ENCODE measurements around the gene PLEKHN1.
"Not testable (repeated sequence)": the region's sequence is repeated elsewhere in the genome, so short reads cannot be mapped to it uniquely, and the experiment has no call there.

PLEKHN1 gene

DNA sequence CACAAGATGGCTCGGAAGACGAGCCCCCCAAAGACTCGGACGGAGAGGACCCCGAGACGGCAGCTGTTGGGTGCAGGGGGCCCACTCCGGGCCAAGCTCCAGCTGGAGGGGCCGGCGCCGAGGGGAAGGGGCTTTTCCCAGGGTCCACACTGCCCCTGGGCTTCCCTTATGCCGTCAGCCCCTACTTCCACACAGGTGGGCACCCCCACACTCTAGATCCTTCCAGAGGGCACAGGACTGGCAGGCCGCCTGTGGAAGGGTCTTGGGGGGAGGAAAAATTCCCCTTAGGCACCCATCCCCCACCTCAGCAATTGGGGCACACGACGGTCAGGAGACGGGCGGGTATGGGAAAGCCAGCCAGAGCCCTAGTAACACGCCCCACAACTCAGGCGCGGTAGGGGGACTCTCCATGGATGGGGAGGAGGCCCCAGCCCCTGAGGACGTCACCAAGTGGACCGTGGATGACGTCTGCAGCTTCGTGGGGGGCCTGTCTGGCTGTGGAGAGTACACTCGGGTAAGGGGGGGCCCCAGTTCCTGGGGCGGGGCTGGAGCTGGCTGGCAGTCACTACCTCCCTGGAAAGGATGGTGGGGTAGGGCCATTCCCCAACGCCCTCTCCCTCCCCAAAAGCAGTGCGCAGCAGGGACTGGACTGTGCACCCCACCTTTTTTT, 23.3 kb upstream of the PLEKHN1 start:
- DNase-seq, result no peak

- DNase-seq, result no peak
These were observed 22.5 kb upstream of the PLEKHN1 start for GRCh38 chr1:943545-944340.

GRCh38 chr1:944341-945325, 21.6 kb upstream of the PLEKHN1 start:
- no peak for DNase-seq

GRCh38 chr1:945688-946556, 20.4 kb upstream of the PLEKHN1 start:
- DNase-seq, result no peak

DNA sequence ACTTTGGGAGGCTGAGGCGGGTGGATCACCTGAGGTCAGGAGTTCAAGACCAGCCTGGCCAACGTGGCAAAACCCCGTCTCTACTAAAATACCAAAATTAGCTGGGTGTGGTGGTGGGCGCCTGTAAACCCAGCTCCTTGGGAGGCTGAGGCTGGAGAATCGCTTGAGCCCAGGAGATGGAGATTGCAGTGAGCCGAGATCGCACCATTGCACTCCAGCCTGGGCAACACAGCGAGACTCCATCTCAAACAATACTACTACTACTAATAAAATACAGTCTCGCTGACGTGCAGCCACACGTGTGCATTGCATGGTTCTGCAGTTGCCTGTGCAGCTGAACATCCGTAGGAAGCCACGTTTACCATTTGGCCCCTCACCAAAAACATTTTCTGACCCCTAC, 19.5 kb upstream of the PLEKHN1 start:
- not testable (repeated sequence) for DNase-seq

- DNase-seq, result no peak
These were observed 18.3 kb upstream of the PLEKHN1 start for GRCh38 chr1:947958-948357.

GRCh38 chr1:950268-950667, 16.0 kb upstream of the PLEKHN1 start:
- no peak for DNase-seq

- DNase-seq, result no peak
These were observed 15.4 kb upstream of the PLEKHN1 start for GRCh38 chr1:950881-951280.

DNA sequence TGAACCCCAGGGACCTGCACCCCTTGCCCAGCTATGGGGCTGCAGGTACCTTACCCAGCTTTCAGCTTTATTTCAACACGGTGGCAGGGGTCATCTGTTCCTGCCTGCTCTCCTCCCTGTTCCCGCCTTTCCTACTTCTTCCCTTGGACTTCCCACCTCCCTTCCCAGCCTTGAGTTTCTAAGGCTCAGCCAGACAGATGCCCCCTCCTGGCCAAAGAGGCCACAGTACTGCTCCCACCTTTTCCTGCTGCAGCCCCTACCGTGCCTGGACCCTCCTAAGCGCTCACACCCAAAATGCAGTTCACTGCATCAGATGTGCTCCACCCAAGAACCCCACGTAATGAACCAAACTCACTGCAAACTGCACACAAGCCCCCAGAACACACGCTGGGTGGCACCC, 14.9 kb upstream of the PLEKHN1 start:
- DNase-seq, result no peak

- no peak for DNase-seq
These were observed 14.1 kb upstream of the PLEKHN1 start for GRCh38 chr1:952201-952600.

- DNase-seq, result no peak
These were observed 13.7 kb upstream of the PLEKHN1 start for GRCh38 chr1:952603-953002.

DNA sequence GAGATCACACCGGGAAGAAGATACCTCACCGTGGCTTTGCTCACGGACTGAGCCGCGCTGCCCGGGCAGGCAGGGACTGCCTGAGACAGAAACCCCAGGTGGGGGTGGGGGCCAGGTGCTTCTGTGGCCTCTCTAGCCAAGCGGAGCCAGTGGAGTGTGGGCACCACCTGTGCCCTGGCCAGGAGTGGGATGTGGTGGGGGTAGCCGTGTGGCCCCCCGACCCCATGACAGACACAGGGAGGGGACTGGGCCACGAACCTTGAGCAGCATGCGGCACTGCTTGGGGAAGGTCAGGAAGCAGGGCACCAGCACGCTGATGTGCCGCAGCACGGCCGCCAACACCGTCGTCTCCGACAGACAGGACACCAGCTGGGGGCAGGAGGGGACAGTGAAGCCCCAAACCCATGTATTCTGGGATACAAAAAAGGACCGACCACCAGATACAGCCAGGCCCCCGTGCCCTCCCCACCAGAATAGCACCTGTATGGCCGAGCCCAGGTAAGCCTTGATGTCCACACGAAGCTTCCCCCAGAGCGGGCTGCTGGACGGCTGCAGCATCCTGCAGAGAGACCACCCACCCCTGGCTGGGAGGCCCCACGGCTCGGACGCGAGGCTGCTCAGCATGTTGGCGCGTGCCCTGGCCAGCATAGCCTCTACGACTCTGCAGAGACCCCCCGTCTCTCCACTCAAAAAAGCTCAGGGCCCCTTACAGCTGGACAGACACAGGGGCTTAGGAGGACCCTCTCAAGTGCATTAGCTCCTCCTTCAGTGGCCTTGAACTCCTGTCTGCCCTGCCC, 12.6 kb upstream of the PLEKHN1 start:
- DNase-seq, result no peak

GRCh38 chr1:954927-955326, 11.4 kb upstream of the PLEKHN1 start:
- no peak for DNase-seq

- DNase-seq, result no peak
These were observed 10.8 kb upstream of the PLEKHN1 start for GRCh38 chr1:955474-955873.

GRCh38 chr1:956636-957035, 9.6 kb upstream of the PLEKHN1 start:
- DNase-seq, result no peak

DNA sequence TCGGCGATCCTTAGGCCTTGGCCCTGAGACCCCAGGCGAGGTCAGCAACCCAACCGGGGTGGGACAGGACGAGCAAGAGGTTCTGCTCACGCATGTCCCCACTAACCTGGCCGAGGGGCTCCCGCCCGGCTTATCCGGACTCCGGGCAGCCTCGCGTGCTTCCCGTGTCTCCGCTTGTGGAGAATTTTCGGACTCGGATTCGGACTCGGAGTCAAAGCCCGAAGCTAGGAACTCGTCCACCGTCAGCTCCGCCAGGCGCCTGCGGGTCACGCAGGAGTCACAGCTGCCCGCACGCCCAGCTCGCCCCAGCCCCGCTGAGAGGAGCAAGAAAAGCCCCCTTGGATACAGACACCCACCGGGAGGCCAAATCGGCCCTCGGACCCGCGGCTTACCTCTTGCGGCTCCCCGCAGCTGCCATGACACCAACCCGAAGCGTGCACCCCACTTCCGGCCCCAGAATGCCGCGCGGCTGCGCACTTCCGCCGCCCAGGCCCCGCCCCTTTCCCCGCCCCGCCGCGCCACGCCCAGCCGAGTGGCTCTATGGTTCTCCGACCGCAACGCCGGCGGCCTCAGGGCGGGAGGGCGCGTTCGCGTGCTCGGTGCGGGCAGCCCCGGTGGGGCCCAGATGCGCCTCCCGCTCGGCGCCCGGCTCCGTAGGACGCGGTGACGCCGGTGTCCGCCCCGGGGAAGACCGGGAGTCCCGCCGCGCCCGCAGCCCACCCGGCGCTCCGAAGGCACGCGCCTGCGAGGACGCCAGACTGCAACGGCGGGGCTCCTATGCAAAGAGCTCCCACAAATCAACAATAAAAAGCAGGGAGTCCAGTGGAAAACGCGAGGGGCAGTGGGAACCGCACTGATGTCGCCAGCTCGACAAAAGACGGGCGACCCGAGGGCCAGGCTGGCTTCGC, 7.2 kb upstream of the PLEKHN1 start, which contains the start of gene NOC2L:
Gene NOC2L (minus strand): TSS at position 434 of the 908 bp plus-strand sequence. CDS start 16 bp downstream, at position 418.
- DNase-seq, result peak; percentile 88

- DNase-seq, result no peak
These were observed 6.4 kb upstream of the PLEKHN1 start for GRCh38 chr1:959731-960362.

DNA sequence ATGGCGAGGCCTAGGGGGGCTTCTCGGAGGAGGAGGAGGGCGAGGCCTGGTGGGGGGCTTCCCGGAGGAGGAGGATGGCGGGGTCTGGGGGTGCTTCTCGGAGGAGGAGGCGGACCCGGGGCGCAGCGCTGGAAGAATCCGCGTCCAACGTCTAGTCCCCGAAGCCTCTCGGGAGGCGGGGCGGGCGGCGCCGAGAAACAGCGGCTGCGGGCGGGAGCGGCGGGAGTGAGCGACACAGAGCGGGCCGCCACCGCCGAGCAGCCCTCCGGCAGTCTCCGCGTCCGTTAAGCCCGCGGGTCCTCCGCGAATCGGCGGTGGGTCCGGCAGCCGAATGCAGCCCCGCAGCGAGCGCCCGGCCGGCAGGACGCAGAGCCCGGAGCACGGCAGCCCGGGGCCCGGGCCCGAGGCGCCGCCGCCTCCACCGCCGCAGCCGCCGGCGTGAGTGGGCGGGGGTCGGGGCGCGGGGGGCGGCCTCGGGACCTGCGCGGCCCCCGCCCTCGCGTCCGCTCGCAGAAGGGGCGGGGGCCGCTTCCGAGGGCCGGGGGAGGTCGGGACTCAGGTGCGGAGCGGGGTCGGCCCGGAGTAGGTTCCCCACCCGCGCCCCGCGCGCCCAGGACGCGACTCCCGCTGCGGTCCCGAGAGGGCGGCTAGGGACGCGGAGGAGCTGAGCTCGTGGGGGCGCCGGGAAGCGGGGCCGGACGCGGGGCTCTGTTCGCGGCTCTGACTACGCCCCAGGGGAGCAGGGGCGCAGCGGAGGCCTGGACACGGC, 5.7 kb upstream of the PLEKHN1 start, which contains the start of gene KLHL17:
Gene KLHL17 (plus strand): TSS at position 222 of the 769 bp plus-strand sequence. CDS start 110 bp downstream, at position 332.
- peak; percentile 70 for DNase-seq

Data from inflammatory macrophage treated with lipopolysaccharide for 4 hours (primary cell).